ENCODE measurements around the gene PLAU.

The PLAU gene

GRCh38 chr10:73897693-73898092, 13.2 kb upstream of the PLAU start:
- no peak for DNase-seq (ENCODE audit: low spot score)
- in situ Hi-C loops (cut with MboI; ENCODE audit: low pct_unique_long_range_greater_than_20kb, low sequenced_read_pairs, unreplicated experiment) = loop anchor here (25.0 kb wide), 1 partner anchor 340 kb away; no protein-coding TSS in a partner anchor
- no peak for TF ChIP-seq CTCF (IDR thresholded peaks at IDR 0.05; ENCODE audit: extremely low read depth, insufficient read depth, missing control alignments)

- TF ChIP-seq CTCF (IDR thresholded peaks at IDR 0.05; ENCODE audit: extremely low read depth, insufficient read depth, missing control alignments) = no peak
- DNase-seq (ENCODE audit: low spot score) = no peak
- in situ Hi-C loops (cut with MboI; ENCODE audit: low pct_unique_long_range_greater_than_20kb, low sequenced_read_pairs, unreplicated experiment) = loop anchor here (25.0 kb wide), 1 partner anchor 338 kb away; no protein-coding TSS in a partner anchor
Observed at GRCh38 chr10:73898730-73899410, 12.1 kb upstream of the PLAU start.

- TF ChIP-seq CTCF (IDR thresholded peaks at IDR 0.05; ENCODE audit: extremely low read depth, insufficient read depth, missing control alignments) = no peak
- in situ Hi-C loops (cut with MboI; ENCODE audit: low pct_unique_long_range_greater_than_20kb, low sequenced_read_pairs, unreplicated experiment) = loop anchor here (25.0 kb wide), 1 partner anchor 338 kb away; no protein-coding TSS in a partner anchor
- DNase-seq (ENCODE audit: low spot score) = no peak
Observed at GRCh38 chr10:73899423-73899822, 11.5 kb upstream of the PLAU start.

- no peak for DNase-seq (ENCODE audit: low spot score)
- in situ Hi-C loops (cut with MboI; ENCODE audit: low pct_unique_long_range_greater_than_20kb, low sequenced_read_pairs, unreplicated experiment) = no loop called here
- no peak for TF ChIP-seq CTCF (IDR thresholded peaks at IDR 0.05; ENCODE audit: extremely low read depth, insufficient read depth, missing control alignments)
Observed at GRCh38 chr10:73900064-73900463, 10.9 kb upstream of the PLAU start.

- in situ Hi-C loops (cut with MboI; ENCODE audit: low pct_unique_long_range_greater_than_20kb, low sequenced_read_pairs, unreplicated experiment) = no loop called here
- TF ChIP-seq CTCF (IDR thresholded peaks at IDR 0.05; ENCODE audit: extremely low read depth, insufficient read depth, missing control alignments) = no peak
- DNase-seq (ENCODE audit: low spot score) = no peak
Observed at GRCh38 chr10:73901261-73901660, 9.7 kb upstream of the PLAU start.

- TF ChIP-seq CTCF (IDR thresholded peaks at IDR 0.05; ENCODE audit: extremely low read depth, insufficient read depth, missing control alignments) = no peak
- no peak for DNase-seq (ENCODE audit: low spot score)
- in situ Hi-C loops (cut with MboI; ENCODE audit: low pct_unique_long_range_greater_than_20kb, low sequenced_read_pairs, unreplicated experiment) = no loop called here
Observed at GRCh38 chr10:73902351-73902750, 8.6 kb upstream of the PLAU start.

All from GM13977 (cell line).